Measurements from ENCODE around the gene SCEL.

SCEL gene

DNA sequence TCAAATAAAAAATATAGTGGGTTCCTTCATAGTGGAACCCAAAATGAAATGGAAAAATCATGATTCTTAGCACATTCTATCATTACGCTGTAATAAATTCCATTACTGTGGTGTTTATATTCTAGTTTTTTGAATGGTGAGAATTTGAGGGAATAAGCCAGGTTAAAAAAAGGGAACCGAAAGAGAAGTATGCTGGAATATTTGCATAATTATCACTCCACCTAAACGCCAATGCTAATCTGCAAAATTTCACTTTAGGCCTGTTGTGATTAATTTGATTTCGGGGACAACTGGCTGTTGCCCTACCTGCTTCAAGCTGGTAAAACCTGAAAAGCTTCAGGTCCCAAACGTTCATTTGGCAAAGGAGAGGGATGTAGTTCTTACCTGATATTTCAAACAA is 32.1 kb upstream of the SCEL start:
- no peak for DNase-seq (ENCODE audit: low spot score)
- TF ChIP-seq, protein P1, sequence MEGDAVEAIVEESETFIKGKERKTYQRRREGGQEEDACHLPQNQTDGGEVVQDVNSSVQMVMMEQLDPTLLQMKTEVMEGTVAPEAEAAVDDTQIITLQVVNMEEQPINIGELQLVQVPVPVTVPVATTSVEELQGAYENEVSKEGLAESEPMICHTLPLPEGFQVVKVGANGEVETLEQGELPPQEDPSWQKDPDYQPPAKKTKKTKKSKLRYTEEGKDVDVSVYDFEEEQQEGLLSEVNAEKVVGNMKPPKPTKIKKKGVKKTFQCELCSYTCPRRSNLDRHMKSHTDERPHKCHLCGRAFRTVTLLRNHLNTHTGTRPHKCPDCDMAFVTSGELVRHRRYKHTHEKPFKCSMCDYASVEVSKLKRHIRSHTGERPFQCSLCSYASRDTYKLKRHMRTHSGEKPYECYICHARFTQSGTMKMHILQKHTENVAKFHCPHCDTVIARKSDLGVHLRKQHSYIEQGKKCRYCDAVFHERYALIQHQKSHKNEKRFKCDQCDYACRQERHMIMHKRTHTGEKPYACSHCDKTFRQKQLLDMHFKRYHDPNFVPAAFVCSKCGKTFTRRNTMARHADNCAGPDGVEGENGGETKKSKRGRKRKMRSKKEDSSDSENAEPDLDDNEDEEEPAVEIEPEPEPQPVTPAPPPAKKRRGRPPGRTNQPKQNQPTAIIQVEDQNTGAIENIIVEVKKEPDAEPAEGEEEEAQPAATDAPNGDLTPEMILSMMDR (IDR thresholded peaks at IDR 0.05; ENCODE audit: extremely low read depth, missing control alignments): no peak

DNA sequence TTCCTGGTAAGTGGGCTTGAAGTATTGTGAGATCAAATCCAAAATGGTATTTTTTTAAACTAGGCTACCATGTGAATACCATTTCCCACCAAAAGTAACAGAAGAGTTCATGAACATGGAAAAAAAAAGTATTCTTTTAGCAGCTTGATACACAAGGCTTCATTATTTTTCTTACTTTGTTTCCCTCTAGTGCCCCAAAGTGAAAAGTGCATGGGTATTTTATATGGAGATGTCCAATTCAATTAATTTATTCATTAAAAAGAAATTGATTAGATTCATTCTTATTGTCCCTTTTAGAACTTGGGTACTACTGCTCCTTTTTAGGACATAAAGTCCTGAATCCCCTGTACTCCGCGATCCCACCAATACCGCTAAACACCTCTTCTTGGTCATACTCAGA is 28.6 kb upstream of the SCEL start:
- DNase-seq (ENCODE audit: low spot score): no peak
- TF ChIP-seq, protein P1 (IDR thresholded peaks at IDR 0.05; ENCODE audit: extremely low read depth, missing control alignments): no peak

DNA sequence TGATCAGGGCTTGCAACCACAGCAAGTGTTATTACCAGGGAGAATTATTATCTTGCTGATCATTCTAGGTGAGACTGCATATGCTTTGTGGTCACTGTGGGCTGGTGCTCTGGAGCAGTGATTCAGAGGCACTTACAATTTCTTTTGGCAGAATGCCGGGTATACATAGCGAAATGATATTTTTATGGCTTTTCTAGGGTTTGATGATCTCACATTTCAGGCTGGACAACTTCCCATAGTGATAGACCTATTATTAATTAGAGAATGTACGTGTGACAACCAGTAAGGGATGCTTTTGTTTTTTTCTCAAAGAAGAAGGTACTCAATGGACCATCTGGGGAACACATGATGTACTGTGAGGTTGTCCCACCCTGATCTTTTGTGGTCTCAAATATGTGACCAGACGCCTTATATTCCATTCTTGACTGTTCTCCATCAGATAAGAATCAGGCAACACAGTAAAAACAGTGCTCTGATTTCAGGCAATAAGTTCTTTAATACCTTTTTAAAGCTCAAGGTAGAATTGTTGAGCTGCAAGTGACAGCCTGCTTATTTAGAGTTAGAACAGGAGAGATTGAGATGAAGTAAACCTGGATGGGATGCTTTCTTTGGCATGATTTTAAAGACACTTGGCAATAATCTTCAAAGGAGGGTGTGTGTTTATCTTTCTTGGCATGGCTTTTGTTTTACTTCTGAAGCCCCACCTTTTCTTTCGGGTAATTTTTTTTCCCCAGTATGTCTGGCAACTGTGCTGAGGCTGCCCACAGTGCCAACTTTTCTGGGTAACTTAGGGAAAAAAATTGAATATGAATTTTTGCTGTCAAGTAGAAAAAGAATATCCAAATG is 27.4 kb upstream of the SCEL start:
- no peak for DNase-seq (ENCODE audit: low spot score)
- TF ChIP-seq, protein P1 (IDR thresholded peaks at IDR 0.05; ENCODE audit: extremely low read depth, missing control alignments): no peak

DNA sequence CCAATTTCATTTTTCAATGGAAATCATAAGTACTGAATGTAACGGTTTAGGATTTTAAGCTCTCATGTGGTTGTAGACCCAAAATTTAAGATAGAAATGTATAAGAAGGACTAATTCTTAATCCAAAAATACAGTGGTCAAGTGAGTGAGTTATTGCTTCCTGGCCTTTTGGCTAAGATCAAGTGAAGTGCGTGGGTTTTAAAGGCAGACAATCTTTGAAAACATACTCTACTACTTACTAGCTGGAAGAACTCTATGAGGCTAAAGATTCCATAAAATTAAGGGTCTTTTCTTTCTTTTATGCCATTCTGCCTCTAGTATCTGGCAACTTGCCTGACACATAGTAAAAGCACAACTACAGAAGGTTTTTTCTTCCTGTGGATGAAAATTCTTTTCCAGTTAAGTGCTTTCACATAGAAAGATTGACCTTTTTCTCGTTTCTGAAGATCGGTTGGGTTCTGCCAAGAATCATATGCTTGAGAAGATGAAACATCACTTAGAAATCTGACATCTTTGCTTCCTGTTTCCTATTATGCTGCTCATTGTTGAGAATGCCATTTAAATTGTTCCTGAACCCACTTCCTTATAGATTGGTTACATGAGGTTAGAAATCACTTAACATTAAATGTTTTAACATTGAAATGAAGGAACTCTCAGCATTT is 26.4 kb upstream of the SCEL start:
- DNase-seq (ENCODE audit: low spot score): no peak
- TF ChIP-seq, protein P1 (IDR thresholded peaks at IDR 0.05; ENCODE audit: extremely low read depth, missing control alignments): no peak

DNA sequence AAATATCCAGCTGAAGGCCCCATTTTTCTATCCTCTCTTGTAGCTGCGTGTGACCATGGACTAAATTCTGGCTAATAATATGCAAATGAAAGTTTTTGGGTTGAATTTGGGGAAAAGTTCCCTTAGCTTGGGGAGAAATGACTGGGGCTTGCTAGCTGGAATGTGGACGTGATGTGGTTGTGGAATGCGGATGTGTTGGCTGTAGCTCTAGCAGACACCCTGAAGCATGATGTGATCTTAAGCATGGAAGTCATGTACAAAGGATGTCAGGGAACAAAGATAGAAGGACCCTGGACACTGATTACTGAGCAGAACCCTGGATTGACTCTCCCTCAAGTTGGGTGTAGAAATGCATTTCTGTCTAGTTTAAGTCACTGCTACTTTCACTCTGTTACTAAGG is 25.4 kb upstream of the SCEL start:
- TF ChIP-seq, protein P1 (IDR thresholded peaks at IDR 0.05; ENCODE audit: extremely low read depth, missing control alignments): no peak
- no peak for DNase-seq (ENCODE audit: low spot score)

DNA sequence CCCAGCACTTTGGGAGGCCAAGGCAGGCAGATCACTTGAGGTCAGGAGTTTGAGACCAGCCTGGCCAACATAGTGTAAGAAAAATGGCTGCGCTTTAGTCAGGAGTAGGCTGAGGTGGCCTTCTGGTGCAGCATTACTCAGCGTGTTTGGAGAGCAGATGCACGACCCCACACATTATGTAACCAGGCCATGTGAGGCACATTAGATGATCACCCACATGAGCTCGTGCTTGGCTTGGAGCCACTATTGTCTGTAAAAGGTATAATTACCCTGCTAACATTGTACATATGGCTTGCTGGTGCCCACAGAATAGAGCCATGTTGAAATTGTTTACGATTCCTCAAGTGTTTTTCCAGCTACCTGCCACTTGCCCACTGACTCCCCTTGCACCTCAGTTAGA is 24.0 kb upstream of the SCEL start:
- no peak for DNase-seq (ENCODE audit: low spot score)
- TF ChIP-seq, protein P1 (IDR thresholded peaks at IDR 0.05; ENCODE audit: extremely low read depth, missing control alignments): no peak

DNA sequence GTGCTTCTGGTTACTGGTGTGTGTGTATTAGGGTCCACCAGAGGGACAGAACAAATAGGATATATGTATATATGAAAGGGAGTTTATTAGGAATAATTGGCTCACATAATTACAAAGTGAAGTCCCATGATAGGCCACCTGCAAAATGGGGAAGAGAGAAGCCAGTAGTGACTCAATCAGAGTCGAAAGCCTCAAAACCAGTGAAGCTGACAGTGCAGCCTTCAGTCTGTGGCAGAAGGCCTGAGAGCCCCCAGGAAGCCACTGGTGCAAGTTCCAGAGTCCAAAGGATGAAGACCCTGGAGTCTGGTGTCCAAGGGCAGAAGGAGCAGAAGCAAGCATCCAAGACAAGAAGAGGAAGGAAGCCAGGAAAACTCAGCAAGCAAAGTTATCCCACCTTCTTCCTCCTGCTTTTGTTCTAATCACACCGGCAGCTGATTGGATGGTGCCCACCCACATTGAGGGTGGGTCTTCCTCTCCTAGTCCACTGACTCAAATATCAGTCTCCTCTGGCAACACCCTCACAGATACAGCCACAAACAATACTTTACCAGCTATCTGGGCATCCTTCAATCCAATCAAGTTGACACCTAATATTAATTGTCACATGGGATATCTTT is 21.7 kb upstream of the SCEL start:
- TF ChIP-seq, protein P1 (IDR thresholded peaks at IDR 0.05; ENCODE audit: extremely low read depth, missing control alignments): no peak
- DNase-seq (ENCODE audit: low spot score): no peak

Data from GM20000 (cell line).